ENCODE measurements around the gene OR2T1.
"Not testable (repeated sequence)": the region's sequence is repeated elsewhere in the genome, so short reads cannot be mapped to it uniquely, and the experiment has no call there.

Gene OR2T1

DNA sequence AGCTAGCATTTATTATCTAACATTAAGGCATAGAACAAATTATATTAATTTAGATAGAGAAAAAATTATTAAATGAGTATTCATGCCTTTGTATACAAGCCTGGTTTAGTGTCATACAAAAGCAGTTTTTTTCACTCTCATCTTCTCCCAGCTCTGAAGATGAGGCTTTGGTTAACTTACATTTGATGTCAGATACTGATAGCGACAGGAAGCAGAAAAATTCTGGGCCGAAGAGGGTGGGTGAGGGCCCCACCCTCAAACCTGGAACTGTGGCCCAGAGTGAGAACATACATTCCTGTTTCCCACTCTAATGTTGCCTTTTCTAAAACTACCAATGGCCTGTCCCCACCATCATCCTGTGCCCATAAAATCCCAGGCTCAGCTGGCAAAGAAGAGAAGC, 15.0 kb downstream of the OR2T1 start:
- no peak overlapping the region for H3K27ac ChIP-seq
- TF ChIP-seq ZFX (IDR thresholded peaks at IDR 0.05): no peak
- TF ChIP-seq, protein P1, sequence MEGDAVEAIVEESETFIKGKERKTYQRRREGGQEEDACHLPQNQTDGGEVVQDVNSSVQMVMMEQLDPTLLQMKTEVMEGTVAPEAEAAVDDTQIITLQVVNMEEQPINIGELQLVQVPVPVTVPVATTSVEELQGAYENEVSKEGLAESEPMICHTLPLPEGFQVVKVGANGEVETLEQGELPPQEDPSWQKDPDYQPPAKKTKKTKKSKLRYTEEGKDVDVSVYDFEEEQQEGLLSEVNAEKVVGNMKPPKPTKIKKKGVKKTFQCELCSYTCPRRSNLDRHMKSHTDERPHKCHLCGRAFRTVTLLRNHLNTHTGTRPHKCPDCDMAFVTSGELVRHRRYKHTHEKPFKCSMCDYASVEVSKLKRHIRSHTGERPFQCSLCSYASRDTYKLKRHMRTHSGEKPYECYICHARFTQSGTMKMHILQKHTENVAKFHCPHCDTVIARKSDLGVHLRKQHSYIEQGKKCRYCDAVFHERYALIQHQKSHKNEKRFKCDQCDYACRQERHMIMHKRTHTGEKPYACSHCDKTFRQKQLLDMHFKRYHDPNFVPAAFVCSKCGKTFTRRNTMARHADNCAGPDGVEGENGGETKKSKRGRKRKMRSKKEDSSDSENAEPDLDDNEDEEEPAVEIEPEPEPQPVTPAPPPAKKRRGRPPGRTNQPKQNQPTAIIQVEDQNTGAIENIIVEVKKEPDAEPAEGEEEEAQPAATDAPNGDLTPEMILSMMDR (conservative IDR thresholded peaks at IDR 0.05): no peak

DNA sequence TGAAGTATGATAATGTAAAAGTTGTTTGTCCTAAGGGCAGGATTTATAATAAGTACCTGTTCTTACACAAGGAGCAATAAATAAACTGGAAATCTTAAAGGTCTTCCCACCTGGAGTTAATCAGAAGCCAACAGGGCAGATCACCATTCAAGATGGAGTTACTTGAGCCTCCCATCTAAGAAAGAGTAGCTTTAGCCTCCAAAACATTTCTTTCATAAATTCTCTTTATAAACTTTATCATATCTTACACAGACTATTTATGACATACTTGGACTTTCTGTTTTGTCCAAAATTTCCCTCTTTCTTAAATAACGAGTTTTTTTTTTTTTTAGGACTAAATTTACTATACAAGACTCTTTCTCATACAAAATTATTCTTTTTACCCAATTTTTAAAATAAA, 18.5 kb downstream of the OR2T1 start:
- H3K27ac ChIP-seq: no peak overlapping the region

DNA sequence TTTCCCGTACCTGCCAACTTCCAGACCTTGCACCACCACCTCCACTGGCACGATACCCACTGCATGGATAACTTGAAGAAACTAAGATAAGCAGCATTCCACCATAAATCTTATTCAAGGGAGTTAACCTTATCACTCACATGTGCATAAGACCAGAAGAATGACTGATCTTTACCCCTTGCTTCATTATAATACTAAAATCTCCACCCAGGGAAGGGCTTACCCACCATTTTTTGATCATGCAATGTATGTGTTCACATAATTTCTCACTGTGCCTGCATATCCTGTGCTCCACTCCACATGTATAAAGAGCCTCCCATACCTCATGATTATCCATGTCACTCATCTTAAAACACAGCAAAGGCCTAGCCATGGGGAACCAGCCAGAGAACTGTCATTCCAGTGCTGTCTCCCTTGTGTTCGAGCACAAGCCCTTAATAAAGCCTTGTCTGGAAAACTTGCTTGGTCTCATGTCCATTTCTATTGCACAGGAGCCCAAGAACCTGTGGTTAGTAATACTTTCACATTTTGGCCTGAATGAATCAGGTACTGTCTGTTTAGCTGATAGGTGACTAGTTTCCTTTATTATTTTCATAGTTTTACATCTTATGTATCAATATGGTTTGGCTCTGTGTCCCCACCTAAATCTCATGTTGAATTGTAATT, 24.8 kb downstream of the OR2T1 start:
- not testable (repeated sequence) for H3K27ac ChIP-seq

More for the DNA sequence above, 18.5 kb downstream of the OR2T1 start:
- no peak for TF ChIP-seq ZFX (IDR thresholded peaks at IDR 0.05)
- TF ChIP-seq, protein P1 (conservative IDR thresholded peaks at IDR 0.05): no peak

DNA sequence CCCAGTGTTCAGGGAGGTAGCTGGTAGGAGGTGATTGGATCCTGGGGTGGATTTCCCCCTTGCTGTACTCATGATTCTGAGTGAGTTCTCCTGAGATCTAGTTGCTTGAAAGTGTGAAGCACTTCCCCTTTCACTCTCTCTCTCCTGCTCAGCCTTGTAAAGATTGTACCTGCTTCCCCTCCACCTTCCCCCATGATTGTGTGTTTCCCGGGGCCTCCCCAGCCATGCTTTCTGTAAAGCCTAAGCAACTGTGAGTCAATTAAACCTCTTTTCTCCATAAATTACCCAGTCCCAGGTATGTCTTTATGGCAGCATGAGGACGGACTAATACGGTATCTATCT, 25.3 kb downstream of the OR2T1 start:
- not testable (repeated sequence) for H3K27ac ChIP-seq

DNA sequence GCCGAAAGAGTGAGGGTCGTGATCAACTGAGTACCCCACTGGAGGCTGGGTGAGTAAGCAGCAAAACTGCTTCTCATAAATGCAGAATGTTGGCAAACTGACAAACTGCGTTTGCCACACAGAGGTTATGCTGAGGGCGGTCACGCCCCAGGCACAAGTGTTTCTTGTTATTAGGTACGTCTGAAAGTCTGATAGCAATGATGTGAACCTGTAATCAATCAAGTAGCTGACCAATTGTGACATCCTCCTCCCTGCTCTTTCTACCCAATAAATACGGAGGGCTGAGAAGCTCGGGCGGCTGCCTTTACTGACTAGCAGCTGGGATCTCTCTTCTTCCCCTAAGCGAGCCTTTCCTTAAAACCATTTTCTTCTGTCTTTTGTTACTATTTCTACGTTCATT, 28.8 kb downstream of the OR2T1 start:
- not testable (repeated sequence) for H3K27ac ChIP-seq

DNA sequence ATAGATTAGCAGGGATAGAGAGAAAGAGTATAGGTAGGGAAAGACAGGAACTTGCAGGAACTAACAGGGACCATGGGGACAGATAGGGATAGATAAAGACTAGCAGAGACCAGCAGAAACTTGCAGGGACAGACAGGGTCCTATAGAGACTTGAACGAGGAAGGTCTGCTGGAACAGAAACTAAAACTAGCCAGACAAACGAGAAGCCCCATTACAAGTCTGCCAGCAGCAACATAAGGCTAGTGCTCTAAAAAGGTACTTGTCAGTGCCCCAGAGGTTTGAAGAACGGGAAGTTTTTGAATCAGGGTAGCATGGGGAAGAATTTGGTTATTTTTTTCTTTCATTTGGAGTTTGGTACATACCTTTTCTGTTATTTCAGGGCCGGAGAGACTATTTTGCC, 29.4 kb downstream of the OR2T1 start:
- H3K27ac ChIP-seq: not testable (repeated sequence)

DNA sequence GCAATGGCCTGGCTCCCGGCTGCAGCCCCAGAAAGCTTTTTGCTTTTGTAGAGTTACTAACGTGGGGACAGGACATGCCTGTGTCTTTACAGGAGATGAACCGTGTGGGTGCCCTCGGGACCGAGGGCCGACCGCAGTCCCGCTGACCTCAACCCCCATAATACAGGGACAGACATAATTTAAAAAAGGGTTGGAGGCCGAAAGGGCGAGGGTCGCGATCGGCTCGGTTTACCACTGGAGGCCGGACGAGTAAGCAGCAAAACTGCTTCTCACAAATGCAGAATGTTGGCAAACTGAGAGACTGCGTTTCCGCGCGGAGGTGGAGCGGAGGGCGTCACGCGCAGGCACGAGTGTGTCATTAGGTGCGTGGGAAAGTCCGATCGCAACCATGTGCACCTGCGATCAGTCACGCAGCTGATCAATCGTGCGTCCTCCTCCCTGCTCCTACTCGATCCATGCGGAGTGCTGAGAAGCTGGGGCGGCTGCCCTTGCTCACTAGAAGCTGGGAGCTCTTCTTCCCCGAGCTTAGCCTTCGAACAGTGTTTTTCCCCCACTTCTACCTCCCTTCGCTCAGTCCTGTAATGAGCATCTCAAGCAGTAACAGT, 31.1 kb downstream of the OR2T1 start:
- not testable (repeated sequence) for H3K27ac ChIP-seq

DNA sequence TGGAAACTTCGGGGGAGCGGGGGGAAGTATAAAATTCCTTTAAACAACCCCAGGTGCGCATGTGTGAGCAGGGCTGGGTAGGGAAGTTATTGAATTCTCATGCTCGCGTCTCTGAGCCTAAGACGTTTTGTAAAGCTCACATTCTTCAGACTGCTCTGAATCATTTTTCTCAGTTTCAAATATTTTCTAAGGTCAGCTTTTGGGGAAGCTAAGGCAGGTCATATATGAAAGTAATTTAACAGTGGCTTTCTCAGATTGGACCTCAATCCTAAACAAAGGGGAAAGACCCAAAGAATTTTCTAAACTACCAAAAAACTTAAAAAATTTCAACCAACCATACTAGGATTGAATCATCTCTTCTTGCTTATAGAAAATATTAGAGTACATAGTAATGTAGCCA, 32.1 kb downstream of the OR2T1 start:
- H3K27ac ChIP-seq: not testable (repeated sequence)

DNA sequence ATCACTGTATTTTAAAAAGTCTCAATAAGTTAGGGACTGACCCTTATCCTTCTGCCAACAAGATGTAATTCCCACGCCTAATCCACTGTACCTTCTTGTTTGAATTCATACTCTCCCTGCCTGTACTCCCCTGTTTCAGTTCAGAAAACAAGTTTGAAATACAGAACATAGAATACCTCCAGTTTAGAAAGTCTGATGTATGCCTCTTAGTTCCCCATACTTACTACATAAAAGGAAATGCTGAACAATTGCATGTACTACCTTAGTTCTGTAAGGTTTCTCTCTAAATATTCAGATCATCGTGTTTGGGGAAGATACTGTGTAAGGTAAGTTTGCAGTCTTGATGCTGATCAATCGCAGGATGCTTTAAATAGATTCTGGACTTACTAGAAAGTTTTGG, 33.5 kb downstream of the OR2T1 start:
- not testable (repeated sequence) for H3K27ac ChIP-seq

DNA sequence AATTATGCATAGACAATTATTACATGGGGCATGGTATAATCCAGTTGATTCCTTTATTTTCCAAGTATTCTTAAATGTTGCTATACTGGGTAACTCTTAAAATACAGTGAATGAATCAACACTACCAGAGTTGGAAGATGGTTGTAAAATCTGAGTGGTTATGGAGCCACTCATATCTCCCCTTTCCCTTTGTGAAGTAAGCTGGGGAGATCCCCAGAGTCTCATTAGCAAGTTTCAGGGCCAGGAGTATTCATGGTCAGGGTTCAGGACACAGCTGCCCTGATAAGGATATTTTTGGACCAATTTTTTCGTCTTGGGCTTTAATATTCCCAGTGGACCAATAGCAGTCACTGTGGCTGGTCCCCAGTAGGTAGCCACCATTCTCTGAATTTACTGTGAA, 35.8 kb downstream of the OR2T1 start:
- H3K27ac ChIP-seq: not testable (repeated sequence)

DNA sequence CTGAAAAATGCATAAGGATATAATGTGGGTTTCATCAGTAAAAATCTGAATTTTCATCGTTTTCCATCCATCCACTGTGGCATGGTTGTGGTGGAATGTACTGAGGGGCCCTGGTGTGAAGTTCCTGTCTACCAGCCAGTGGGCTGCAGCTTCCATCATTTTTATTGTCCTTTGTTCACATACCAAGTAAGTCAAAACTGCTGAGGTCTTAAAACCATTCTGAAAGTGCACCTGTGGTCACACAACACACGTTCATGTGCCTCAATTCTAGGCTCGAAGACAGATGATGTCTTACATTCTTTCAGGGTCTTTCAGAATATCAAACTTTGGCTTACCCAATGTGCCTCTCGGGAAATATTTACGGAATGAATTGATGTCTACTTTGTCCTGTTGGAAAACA, 36.4 kb downstream of the OR2T1 start:
- H3K27ac ChIP-seq: not testable (repeated sequence)

DNA sequence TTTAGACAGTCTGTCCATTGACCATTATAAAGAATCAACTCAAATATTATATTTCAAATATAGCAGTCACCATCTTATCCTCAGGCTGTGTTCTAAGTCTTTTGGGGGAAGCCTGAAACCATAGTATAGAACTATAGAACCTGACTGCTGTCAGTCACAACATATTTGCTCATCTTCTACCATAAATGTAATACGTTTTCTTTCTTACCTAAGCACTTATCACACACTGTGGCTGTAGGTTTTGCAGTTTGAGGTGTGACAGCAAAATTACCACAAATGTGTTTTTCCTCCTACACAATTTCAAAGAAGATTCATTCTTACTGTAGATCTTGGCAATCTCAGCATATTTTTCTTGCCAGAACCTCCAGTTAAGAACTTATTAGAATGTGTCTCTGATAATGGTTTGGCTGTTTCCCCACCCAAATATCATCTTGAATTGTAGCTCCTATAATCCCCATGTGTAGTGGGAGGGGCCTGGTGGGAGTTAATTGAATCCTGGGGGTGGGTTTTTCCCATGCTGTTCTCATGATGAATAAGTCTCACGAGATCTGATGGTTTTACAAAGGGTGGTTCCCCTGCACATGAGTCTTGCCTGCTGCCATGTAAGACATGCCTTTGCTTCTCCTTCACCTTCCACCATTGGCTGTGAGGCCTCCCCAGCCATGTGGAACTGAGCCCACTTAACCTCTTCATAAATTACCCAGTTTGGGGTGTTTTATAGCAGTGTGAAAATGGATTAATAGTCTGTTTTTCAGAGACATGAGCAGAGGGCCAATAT, 39.8 kb downstream of the OR2T1 start:
- H3K27ac ChIP-seq: not testable (repeated sequence)

DNA sequence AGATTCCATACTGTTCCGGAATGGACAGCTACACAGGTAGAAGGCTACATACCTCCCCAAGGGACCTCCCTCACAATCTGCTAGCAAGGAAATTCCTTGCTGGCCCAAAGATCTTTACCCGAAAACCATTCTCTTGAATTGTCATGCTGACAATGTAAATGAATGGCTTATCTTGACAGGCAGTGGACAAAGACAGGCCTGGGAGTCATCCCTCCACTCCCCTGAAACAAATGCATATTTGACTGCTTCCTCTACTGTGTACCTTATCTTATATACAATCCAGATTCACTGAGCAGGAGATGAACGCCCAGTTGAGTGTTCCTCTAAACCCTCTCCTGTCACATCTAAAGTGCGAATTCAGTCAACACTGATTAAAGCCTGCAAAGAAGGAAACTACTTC, 41.8 kb downstream of the OR2T1 start:
- H3K27ac ChIP-seq: not testable (repeated sequence)

DNA sequence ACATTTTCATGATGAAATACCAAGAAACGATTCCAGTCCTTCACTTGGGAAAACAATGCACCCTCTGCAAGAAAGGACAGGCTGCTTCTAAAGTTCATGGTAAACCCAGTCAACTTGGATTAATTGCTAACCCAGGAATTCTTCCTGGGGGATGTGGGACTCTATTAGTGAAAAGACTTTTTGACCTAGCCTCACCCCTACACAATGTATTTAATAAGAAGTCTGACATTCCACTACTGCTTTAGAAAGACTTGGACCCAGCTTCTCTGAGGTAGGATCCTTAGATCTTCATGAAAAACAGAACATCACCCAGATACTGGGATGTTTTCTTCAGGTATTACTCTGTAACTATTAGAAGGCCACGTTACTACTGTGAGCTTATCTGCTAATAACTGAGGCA, 42.6 kb downstream of the OR2T1 start, which contains the start of gene OR2T2:
Gene OR2T2 (plus strand): TSS at position 239 of the 400 bp plus-strand sequence. CDS start 7,161 bp downstream, outside the sequence.
- H3K27ac ChIP-seq: not testable (repeated sequence)

DNA sequence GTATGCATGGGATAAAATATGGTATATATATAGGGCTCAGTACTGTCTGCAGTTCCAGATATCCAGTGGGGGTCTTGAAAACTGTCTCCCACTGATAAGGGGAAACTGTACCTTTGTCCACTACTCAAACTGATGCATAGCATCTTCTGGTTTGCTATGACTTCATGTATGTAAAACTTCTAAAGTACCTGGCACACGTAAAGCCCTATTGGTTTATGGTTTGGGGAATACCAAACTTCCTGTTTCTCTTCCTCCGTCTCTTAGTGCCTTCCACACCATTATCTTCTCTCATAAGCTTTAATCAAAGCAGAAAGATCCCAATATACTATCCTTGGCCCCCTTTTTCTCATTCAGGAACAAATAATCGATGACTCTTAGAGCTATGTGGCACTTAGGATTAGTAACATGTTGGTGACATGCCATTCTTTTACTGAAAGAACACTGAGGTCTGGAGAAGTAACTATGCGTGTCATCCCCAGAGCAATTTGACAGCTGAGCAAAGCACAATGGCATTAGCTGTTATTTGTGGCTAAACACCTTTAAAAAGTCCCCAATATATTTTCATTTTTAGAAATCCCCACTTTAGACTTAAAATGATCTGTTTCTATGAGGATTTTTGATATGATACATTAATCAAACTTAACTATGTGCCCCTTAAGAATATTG, 45.7 kb downstream of the OR2T1 start:
- H3K27ac ChIP-seq: not testable (repeated sequence)

DNA sequence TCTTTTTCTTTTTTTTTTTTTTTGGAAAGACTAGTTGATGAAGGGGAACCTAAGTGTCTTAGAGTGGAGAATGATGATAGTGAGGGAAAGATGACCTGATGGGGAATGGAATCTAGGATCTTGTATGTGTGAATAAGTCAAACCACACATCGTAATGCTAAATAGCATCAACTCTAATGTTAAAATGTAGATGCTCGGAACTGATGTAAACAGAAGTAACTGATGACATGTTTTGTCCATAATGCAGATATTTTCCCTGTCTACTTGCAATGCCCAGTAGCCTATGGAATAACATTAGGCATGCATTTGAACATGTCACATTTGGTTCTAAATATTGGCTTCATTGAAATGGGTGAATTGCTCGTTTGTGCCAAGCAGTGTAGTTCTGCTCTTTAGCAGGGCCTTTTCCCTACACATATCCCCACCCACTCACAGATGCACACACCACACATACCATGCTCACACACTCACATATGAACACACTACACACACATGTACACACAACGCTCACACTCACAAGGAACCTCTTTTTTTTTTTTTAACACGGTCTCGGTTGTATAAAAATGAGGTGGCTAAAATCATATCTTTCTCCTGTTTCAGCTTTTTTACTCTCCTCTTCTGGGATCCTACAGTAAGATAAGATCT, 47.1 kb downstream of the OR2T1 start:
- not testable (repeated sequence) for H3K27ac ChIP-seq

DNA sequence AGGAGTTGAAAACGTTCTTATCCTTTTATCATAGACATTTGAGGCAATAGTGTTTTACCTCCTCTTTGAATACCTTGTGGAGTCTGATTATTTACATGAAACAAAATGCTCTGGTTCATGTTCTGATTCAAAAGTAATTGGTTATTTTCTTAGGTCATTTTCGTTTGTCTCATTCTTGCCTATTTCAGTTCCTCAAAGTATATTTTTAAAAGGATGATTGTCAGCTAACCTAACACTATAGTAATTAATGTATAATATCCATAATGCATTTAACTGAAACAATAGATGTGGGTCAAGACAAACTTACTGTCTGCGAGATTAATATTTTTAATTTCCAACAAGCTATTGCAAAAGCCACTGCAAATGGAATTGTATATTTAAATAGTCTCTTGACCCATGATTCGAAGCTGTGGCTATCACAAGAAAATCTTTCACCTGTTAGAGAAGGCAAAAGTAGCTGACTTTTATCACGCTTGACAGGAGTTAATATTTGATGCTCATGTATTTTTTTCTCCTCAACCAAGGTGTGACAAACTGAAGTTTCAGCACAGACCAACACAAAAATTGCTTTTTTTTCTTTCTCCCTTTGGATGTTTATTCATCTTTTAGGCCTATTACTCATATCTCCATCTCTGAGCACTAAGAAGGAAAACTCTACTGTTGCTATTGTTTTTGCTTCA, 47.8 kb downstream of the OR2T1 start:
- H3K27ac ChIP-seq: not testable (repeated sequence)

DNA sequence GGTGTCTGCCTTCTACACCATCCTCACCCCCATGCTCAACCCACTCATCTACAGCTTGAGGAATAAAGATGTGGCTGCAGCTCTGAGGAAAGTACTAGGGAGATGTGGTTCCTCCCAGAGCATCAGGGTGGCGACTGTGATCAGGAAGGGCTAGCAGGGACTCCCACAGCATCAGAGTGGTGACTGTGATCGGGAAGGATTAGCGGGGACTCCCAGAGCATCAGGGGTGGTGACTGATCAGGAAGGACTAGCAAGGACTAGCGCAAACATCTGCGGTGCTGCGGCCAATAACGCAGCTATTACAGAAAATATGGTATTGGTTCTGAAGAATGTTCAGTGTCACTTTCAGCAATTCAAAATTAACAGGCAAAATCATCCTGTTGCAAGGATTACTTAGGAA, 50.8 kb downstream of the OR2T1 start:
- not testable (repeated sequence) for H3K27ac ChIP-seq

Data from C4-2B (cell line).